Measurements from ENCODE around the gene SAP30. TPM values are rescaled to one million over a fixed set of nuclear protein-coding genes. Genes with fewer than 3 reads are reported as not detected.

The SAP30 gene
- total and polyA plus RNA-seq, 10 of the 15 experiments (the other 5 are each of a cell fraction or from before 2014, with no cell fraction given): 5.0 to 56.9 (median 23.6) TPM

- no peak for TF ChIP-seq CUX1 (IDR thresholded peaks at IDR 0.05; ENCODE audit: insufficient replicate concordance, low read depth, low read length)
Observed at GRCh38 chr4:173362666-173363065, 8.1 kb upstream of the SAP30 start (continued).

- ChIA-PET CTCF (interaction anchor here (1.1 to 1.4 kb wide), 3 partner anchors 26 to 63 kb away, joined by 3 to 4 read pairs (median 3); no protein-coding TSS in a partner anchor), RAD21 (ENCODE audit: unreplicated experiment) (interaction anchor here (1.2 kb wide), 1 partner anchor 47 kb away, joined by 3 read pairs; no protein-coding TSS in a partner anchor), SMC1A (ENCODE audit: uncharacterized antibody, unreplicated experiment) (interaction anchor here (1.2 to 1.5 kb wide), 3 partner anchors 13 to 30 kb away, joined by 3 to 5 read pairs (median 3); no protein-coding TSS in a partner anchor), POLR2A (interaction anchor here (14.6 kb wide), 1 partner anchor 31 kb away, joined by 472 read pairs; the partner anchor contains the start of gene HMGB2)
- BruUV-seq (replicated peaks): no TSS peak
- no peak for ATAC-seq
- H4K20me1 ChIP-seq (ENCODE audit: control insufficient read depth, insufficient read depth): no peaks in the 10 kb centered on the region
- no peak overlapping the region for H3K27ac ChIP-seq (ENCODE audit: control insufficient read depth, insufficient read depth)
- in situ Hi-C loops (cut with MboI) (loop anchor here (5.0 kb wide), 1 partner anchor 33 kb away; the partner anchor contains the start of gene HMGB2), intact Hi-C loops (cut with micrococcal nuclease; ENCODE audit: unreplicated experiment) (loop anchor here (5.0 kb wide), 1 partner anchor 198 kb away; the partner anchor contains the start of gene GALNT7)
- no peak for DNase-seq (ENCODE audit: low read depth, low spot score)
- peak overlapping the region; percentile 17; the same call in 1 of the 2 replicates for H3K4me2 ChIP-seq (ENCODE audit: control insufficient read depth, insufficient read depth)
- peaks cover 8% of the 10 kb centered on the region for H3K4me1 ChIP-seq (ENCODE audit: control insufficient read depth, insufficient read depth, low read length)
- H3K27me3 ChIP-seq (replicated peaks in 1 of 2; ENCODE audit: control insufficient read depth in 2 of 2, insufficient read depth in 2 of 2, low read length in 1 of 2): no peaks in the 10 kb centered on the region
- no peaks in the 10 kb centered on the region for H3K9me3 ChIP-seq (replicated peaks; ENCODE audit: control insufficient read depth, insufficient read depth, low read length)
- H3K9ac ChIP-seq (ENCODE audit: control insufficient read depth, insufficient read depth, low read length): no peak overlapping the region
- TF ChIP-seq JUND (IDR thresholded peaks at IDR 0.05; ENCODE audit: low read depth, low read length) (no peak), NBN (IDR thresholded peaks at IDR 0.05) (no peak), NFYA (IDR thresholded peaks at IDR 0.05; ENCODE audit: borderline replicate concordance, low read depth, low read length) (no peak), BCL3 (IDR thresholded peaks at IDR 0.05; ENCODE audit: borderline replicate concordance, insufficient read depth, low read depth, low read length, poor library complexity, severe bottlenecking) (no peak), CBX3 (IDR thresholded peaks at IDR 0.05; ENCODE audit: borderline replicate concordance, low read depth) (no peak), IKZF1 (conservative IDR thresholded peaks at IDR 0.05) (no peak), NRF1 (conservative IDR thresholded peaks at IDR 0.05; ENCODE audit: low read depth, low read length) (no peak), ZZZ3 (IDR thresholded peaks at IDR 0.05; ENCODE audit: control insufficient read depth, insufficient read length, low read depth) (no peak), HDGF (IDR thresholded peaks at IDR 0.05) (no peak), BRCA1 (IDR thresholded peaks at IDR 0.05; ENCODE audit: low read depth, low read length) (no peak), IKZF2 (IDR thresholded peaks at IDR 0.05) (no peak), MEF2A (IDR thresholded peaks at IDR 0.05; ENCODE audit: insufficient read depth, low read depth, low read length) (no peak), SUZ12 (IDR thresholded peaks at IDR 0.05; ENCODE audit: unreplicated experiment) (no peak)
- 23% methylated on average over 2 of the region's 2 CpGs for WGBS (ENCODE audit: insufficient coverage, insufficient replicate concordance, low lambda C conversion rate, missing lambda C conversion rate)
- no peak for FAIRE-seq
- no peaks in the 10 kb centered on the region for H3K36me3 ChIP-seq (ENCODE audit: control insufficient read depth in 2 of 2, insufficient read depth in 2 of 2, low read length in 1 of 2)
- peaks cover 28% of the 10 kb centered on the region for H3K79me2 ChIP-seq (ENCODE audit: control insufficient read depth, insufficient read depth, low read length)
- no peak overlapping the region for H3K4me3 ChIP-seq
- H2AFZ ChIP-seq (ENCODE audit: control insufficient read depth, low read depth, low read length): no peak overlapping the region
Observed at GRCh38 chr4:173365359-173365996, 5.3 kb upstream of the SAP30 start.
